NCI-H1694 treated with DMSO at 0.1 percent for 48 hours (cell line): ENCODE data around the gene PAGE2.
A peak's percentile ranks its signal among the peaks of the same experiment; 100 is the strongest.
"Not testable (repeated sequence)": the region's sequence is repeated elsewhere in the genome, so short reads cannot be mapped to it uniquely, and the experiment has no call there.

Experiments used
- DNase-seq: peaks from one replicate; lab custom pipeline; 2025; lab: John Stamatoyannopoulos, UW

Gene PAGE2

GRCh38 chrX:55088795-55089489 lies at the start of gene PAGE2:
Gene PAGE2, plus strand, starts transcription at chrX:55089018. Its CDS starts 1,003 bp downstream, at chrX:55090021.
- DNase-seq: no peak

GRCh38 chrX:55039471-55039870 lies 49.3 kb upstream of the PAGE2 start:
- no peak for DNase-seq

GRCh38 chrX:55041514-55041913 lies 47.3 kb upstream of the PAGE2 start:
- no peak for DNase-seq

GRCh38 chrX:55050599-55050998 lies 38.2 kb upstream of the PAGE2 start:
- DNase-seq: not testable (repeated sequence)

GRCh38 chrX:55056820-55057674 lies 31.8 kb upstream of the PAGE2 start:
- DNase-seq: peak; percentile 21

- DNase-seq: peak; percentile 21
These were observed 31.1 kb upstream of the PAGE2 start for GRCh38 chrX:55057675-55058249.

GRCh38 chrX:55067180-55067579 lies 21.6 kb upstream of the PAGE2 start:
- not testable (repeated sequence) for DNase-seq

- DNase-seq: no peak
These were observed 16.5 kb upstream of the PAGE2 start for GRCh38 chrX:55072286-55072685.

- no peak for DNase-seq
These were observed 13.9 kb upstream of the PAGE2 start, which contains the start of gene PAGE2B for GRCh38 chrX:55074851-55075467. Gene PAGE2B, plus strand, starts transcription at chrX:55075030. Its CDS starts 1,012 bp downstream, at chrX:55076042.

- no peak for DNase-seq
These were observed 9.9 kb downstream of the PAGE2 start for GRCh38 chrX:55098691-55099090.

GRCh38 chrX:55099162-55099561 lies 10.3 kb downstream of the PAGE2 start:
- no peak for DNase-seq

- no peak for DNase-seq
These were observed 13.9 kb downstream of the PAGE2 start for GRCh38 chrX:55102754-55103153.

- DNase-seq: no peak
These were observed 18.4 kb downstream of the PAGE2 start for GRCh38 chrX:55107262-55107661.

- no peak for DNase-seq
These were observed 19.1 kb downstream of the PAGE2 start for GRCh38 chrX:55107911-55108310.

GRCh38 chrX:55109306-55109705 lies 20.5 kb downstream of the PAGE2 start:
- DNase-seq: no peak

GRCh38 chrX:55111578-55112254 lies 22.9 kb downstream of the PAGE2 start:
- DNase-seq: no peak

GRCh38 chrX:55116589-55116988 lies 27.8 kb downstream of the PAGE2 start:
- not testable (repeated sequence) for DNase-seq

- no peak for DNase-seq
These were observed 29.8 kb downstream of the PAGE2 start for GRCh38 chrX:55118574-55118973.

- no peak for DNase-seq
These were observed 30.5 kb downstream of the PAGE2 start for GRCh38 chrX:55119271-55119670.

- no peak for DNase-seq
These were observed 30.9 kb downstream of the PAGE2 start for GRCh38 chrX:55119712-55120111.

- no peak for DNase-seq
These were observed 32.0 kb downstream of the PAGE2 start for GRCh38 chrX:55120761-55121358.
